ENCODE data around the gene TOR4A.
A peak's percentile ranks its signal among the peaks of the same experiment; 100 is the strongest.

TOR4A gene

DNA sequence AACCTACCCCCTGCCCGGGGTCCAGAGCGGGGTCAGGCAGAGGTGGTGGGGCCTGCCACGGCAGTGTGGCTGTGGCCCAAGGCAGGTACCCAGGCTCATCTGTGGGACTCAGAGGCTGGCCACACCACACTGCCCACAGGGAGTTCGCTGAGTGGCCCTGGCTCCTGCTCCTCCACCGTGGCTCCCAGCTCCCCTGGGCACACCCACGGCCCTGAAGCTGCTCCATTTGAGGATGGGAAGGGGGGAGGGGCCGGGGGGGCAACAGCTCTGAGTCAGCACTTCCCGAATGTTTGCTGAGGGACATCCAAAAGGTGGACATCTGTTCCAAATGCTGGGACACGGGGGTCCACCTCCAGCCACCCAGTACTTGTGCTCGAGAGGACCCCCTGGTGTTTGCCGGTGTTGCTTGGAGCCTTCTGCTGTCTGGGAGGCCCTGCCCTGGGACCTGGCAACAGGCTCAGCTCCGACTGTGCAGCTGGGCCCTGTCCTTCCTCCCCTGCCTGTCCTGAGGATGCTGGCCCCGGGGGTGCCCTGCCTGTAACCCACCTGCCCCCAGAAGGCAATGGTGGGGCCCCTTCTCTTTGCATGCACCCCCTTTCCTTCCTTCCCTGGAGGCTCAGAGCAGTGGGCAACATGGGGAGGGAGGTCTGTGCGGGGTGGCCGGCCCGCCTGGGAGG lies 27.0 kb downstream of the TOR4A start:
- peaks cover 26% of the 10 kb centered on the region for H3K4me1 Mint-ChIP-seq
- peaks cover 1% of the 10 kb centered on the region for H3K36me3 Mint-ChIP-seq
- peaks cover 64% of the 10 kb centered on the region for H3K27me3 Mint-ChIP-seq
- no peak for DNase-seq
- CTCF ChIA-PET: no interaction called here
- no peak overlapping the region for H3K27ac Mint-ChIP-seq
- no peaks in the 10 kb centered on the region for H3K9me3 Mint-ChIP-seq
- no peak overlapping the region for H3K4me3 Mint-ChIP-seq

DNA sequence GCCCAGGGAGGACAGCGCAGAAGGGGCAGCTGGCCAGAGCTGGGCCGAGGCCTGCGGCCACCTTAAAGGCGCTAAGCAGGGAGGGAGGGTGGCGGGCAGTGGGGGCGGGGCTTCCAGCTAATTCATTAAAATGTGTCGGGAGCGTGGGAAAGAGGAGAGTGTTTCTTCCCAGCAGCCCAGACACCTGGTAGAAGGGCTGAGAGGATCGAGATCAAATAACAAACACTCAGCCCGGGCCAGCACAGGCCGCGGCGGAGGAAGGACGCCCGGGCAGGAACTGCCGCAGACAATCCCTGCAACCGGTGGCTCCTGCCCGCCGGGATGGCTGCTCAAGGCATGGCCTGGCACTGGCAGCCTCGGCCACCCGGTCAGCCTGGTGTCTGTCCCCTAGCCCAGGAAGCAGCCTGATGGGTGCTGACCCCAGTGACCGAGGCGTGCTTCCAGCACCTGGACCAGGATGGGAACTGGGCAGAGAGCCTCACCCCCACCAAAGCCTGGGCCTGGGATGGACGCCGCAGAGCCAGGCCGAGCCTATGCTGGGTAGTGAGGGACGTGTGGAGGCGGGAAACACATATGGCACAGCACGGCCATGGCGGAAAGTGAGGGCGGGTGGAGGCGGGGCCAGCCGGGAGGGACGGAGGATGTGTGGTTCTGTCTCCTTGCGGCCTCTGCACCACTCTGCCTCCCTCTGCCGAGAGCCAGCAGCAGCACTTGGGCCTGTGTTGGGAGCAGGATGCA lies 27.7 kb downstream of the TOR4A start:
- CTCF ChIA-PET: no interaction called here
- H3K4me3 Mint-ChIP-seq: no peak overlapping the region
- H3K27me3 Mint-ChIP-seq: peaks cover 57% of the 10 kb centered on the region
- H3K27ac Mint-ChIP-seq: peak overlapping the region; percentile 65
- no peaks in the 10 kb centered on the region for H3K9me3 Mint-ChIP-seq
- peak; percentile 84 for DNase-seq
- H3K36me3 Mint-ChIP-seq: peaks cover 1% of the 10 kb centered on the region
- peaks cover 22% of the 10 kb centered on the region for H3K4me1 Mint-ChIP-seq

DNA sequence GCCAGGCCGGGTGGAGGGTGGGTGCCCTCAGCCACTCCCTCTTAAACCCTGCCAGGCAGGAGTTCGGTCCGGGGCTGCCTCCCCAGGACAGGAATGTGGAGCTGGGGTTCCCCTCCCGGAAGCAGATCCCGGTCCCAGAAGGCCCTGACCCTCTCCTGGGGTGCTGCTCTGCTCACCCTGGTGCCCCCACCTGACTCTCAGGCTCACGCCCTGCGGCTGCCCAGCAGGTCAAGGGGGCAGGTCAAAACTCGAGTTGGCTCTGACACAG lies 28.2 kb downstream of the TOR4A start:
- DNase-seq: no peak
- peaks cover under 1% of the 10 kb centered on the region for H3K36me3 Mint-ChIP-seq
- no peaks in the 10 kb centered on the region for H3K9me3 Mint-ChIP-seq
- H3K27me3 Mint-ChIP-seq: peaks cover 53% of the 10 kb centered on the region
- CTCF ChIA-PET: no interaction called here
- H3K4me3 Mint-ChIP-seq: no peak overlapping the region
- peaks cover 20% of the 10 kb centered on the region for H3K4me1 Mint-ChIP-seq
- peak overlapping the region; percentile 65 for H3K27ac Mint-ChIP-seq

DNA sequence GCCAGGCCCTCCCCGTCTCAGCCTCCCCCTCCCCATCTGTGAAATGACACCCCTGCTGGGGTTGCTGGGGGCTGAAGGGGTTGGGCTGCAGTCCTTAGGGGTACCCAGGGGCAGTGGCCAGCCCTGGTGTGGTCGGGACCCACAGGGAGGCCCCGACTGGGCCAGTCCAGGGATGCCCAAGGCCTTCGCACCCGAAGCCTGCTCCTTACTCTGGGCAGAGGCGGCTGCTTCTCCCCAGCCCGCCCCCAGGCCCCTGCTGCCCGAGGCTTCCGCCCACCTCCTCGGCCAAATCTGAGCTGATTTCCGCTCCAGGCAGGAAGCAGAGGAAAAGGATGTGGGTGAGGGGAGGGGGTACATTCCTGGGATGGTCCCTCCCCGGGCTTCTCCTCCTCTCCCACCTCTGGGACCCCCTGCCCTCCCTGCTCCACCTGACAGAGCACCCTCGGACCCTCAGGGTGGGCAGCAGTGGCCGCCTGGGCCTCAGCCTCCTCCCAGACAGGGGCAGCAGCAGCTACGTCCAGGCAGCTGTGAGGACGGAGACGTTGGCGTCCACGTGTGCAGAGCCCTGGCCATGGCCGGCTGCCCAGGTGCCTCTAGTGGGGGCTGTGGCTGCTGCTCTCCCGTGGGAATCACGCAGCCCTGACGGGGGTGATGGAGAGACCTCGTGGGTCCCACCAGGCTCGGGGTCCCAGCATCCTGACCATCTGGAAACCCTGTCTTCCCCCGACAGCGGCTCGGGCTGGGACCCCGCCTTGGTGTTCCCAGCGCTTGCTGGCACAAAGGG lies 28.7 kb downstream of the TOR4A start:
- DNase-seq: peak; percentile 42
- Mint-ChIP-seq H3K4me1 (peaks cover 18% of the 10 kb centered on the region), H3K36me3 (no peaks in the 10 kb centered on the region), H3K9me3 (no peaks in the 10 kb centered on the region), H3K27ac (no peak overlapping the region), H3K4me3 (no peak overlapping the region), H3K27me3 (peaks cover 48% of the 10 kb centered on the region)
- CTCF ChIA-PET: no interaction called here

DNA sequence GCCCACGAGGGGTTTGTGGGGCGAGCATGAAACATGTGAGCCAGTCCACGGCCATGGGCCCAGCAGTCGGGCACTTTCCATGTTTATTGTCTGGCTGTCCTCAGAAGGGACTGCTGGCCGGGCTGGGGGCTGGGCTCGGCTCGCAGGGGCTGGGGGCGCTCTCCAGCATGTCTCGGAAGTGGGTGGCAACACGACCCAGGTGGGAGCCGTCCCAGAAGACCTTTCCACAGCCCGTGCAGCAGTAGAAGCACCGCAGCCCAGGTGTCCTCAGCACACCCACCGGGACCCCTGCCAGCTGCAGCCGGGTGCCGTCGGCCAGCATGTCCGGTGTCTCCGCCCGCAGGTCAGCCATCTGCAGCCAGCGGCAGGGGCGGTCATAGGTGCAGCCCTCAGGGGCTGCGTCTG lies 29.3 kb downstream of the TOR4A start:
- Mint-ChIP-seq H3K27me3 (peaks cover 42% of the 10 kb centered on the region), H3K27ac (no peak overlapping the region), H3K4me1 (peaks cover 16% of the 10 kb centered on the region), H3K9me3 (no peaks in the 10 kb centered on the region), H3K4me3 (no peak overlapping the region), H3K36me3 (no peaks in the 10 kb centered on the region)
- DNase-seq: no peak
- CTCF ChIA-PET: no interaction called here

GRCh38 chr9:137307255-137308056 lies 29.9 kb downstream of the TOR4A start:
- no peak overlapping the region for H3K4me3 Mint-ChIP-seq
- CTCF ChIA-PET: no interaction called here
- no peak for DNase-seq
- peaks cover 42% of the 10 kb centered on the region for H3K27me3 Mint-ChIP-seq
- H3K27ac Mint-ChIP-seq: no peak overlapping the region
- H3K4me1 Mint-ChIP-seq: peaks cover 16% of the 10 kb centered on the region
- no peaks in the 10 kb centered on the region for H3K9me3 Mint-ChIP-seq
- no peaks in the 10 kb centered on the region for H3K36me3 Mint-ChIP-seq

DNA sequence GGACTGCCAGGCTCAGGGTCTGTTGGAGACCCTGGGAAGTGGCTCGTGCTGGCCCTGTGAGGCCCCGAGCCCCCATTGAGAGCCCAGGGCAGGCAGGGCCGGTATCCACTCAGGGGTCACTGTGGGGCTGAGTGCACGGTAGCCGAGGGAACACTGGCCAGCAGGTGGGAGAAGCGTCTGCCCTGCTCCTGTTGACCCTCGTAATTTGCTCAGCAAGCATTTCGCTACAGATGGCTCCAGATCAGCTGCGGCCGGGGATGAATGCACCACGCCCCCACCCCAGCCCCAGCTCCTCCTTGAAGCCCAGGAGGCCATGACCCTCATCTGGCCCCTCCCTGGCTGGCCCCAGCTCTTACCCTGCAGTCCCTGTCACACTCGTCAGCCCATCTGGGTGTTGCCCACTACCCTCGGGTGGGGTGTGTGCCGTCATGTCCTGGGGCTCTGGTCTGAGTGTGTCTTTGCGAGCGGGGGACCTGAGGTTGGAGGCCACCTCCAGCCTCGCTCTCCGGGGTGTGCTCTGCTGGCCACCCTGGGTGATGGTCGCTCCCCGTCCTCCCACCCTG lies 30.6 kb downstream of the TOR4A start:
- H3K9me3 Mint-ChIP-seq: no peaks in the 10 kb centered on the region
- CTCF ChIA-PET: no interaction called here
- no peak overlapping the region for H3K27ac Mint-ChIP-seq
- no peak overlapping the region for H3K4me3 Mint-ChIP-seq
- DNase-seq: no peak
- no peaks in the 10 kb centered on the region for H3K36me3 Mint-ChIP-seq
- H3K27me3 Mint-ChIP-seq: peaks cover 42% of the 10 kb centered on the region
- H3K4me1 Mint-ChIP-seq: peaks cover 16% of the 10 kb centered on the region

DNA sequence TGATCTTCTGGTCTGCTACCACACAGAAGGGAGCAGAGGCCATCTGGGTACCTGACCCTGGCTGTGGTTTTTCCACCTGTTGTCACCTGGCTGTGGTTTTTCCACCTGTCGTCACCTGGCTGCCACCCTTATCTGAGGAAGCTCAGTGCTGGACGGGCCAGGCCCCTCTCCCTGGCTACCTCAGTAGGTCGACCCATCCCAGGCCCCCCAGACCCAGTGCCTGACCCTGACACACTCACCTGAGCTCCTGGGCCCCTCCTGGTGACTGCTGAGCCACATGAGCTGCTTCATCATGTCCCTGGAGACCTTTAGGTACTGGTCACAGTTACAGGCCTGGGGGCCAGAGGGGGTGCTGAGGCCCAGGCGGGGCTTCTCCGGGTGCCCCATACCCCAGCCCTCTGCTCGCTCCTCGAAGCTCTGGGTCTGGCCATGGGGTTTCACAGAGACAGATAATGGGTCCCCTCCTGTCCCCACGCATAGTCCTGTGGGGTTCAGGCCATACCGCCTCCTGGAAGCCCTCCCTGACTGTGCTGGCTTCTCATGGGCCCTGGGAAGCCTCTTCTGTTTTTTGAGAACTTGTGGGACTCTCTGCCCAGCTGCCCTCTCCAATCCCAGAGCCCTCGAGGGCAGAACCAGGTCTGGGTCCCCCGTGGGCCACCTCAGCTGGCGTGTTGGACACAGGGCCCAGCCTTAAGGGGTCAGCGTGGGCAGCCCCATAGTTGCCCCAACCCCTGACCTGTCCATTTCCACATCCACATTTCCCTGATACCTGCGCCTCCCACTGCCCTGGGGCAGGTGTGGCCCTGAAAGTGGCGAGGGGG lies 32.1 kb downstream of the TOR4A start:
- H3K9me3 Mint-ChIP-seq: no peaks in the 10 kb centered on the region
- peaks cover 16% of the 10 kb centered on the region for H3K4me1 Mint-ChIP-seq
- CTCF ChIA-PET: no interaction called here
- no peak for DNase-seq
- H3K27ac Mint-ChIP-seq: peak overlapping the region; percentile 7
- no peaks in the 10 kb centered on the region for H3K36me3 Mint-ChIP-seq
- H3K4me3 Mint-ChIP-seq: no peak overlapping the region
- H3K27me3 Mint-ChIP-seq: peaks cover 40% of the 10 kb centered on the region

DNA sequence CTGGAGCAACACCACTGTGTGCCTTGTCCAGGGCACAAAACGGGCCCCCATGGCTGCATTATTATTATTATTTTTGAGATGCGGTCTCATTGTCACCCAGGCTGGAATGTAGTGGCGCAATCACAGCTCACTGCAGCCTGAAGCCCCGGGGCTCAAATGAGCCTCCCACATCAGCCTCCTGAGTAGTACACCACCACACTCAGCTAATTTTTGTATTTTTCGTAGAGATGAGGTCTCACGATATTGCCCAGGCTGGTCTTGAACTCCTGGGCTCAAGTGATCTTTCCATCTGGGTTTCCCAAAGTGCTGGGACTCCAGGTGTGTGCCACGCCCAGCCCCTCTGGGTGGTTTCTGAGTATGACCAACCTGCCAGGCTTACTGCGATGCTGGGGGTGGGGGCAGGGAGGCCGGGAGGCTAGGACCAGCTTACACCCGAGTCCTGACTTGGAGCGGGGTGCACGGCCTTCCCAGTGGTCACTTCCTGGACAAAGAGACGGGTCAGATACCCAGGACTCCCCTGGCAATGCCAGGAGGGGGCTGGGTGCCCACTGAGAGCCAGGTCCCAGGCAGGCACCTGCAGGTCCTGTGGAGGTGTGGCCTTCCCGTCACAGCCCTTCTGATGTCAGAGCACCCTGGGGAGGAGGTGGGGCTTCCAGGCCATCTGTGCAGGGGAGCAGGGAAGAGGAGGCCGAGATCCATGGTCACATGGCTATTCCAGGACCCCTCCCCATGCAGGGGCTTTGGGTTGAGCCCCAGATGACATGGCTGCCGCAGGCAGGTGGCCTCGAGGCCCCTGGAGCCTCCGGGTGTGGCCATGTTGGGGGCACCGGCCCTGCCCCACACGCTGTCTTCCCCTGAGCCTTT lies 32.9 kb downstream of the TOR4A start:
- CTCF ChIA-PET: no interaction called here
- H3K27ac Mint-ChIP-seq: no peak overlapping the region
- peaks cover 11% of the 10 kb centered on the region for H3K4me1 Mint-ChIP-seq
- no peak for DNase-seq
- H3K27me3 Mint-ChIP-seq: peaks cover 47% of the 10 kb centered on the region
- no peaks in the 10 kb centered on the region for H3K36me3 Mint-ChIP-seq
- H3K4me3 Mint-ChIP-seq: no peak overlapping the region
- no peaks in the 10 kb centered on the region for H3K9me3 Mint-ChIP-seq

GRCh38 chr9:137311171-137311985 lies 33.9 kb downstream of the TOR4A start:
- H3K27ac Mint-ChIP-seq: no peak overlapping the region
- H3K36me3 Mint-ChIP-seq: no peaks in the 10 kb centered on the region
- H3K4me3 Mint-ChIP-seq: no peak overlapping the region

GRCh38 chr9:137311986-137312851 lies 34.7 kb downstream of the TOR4A start:
- peaks cover 3% of the 10 kb centered on the region for H3K4me1 Mint-ChIP-seq

More at GRCh38 chr9:137311171-137311985, 33.9 kb downstream of the TOR4A start:
- H3K4me1 Mint-ChIP-seq: peaks cover 6% of the 10 kb centered on the region
- peaks cover 45% of the 10 kb centered on the region for H3K27me3 Mint-ChIP-seq
- CTCF ChIA-PET: no interaction called here
- peak; percentile 40 for DNase-seq
- no peaks in the 10 kb centered on the region for H3K9me3 Mint-ChIP-seq

More at GRCh38 chr9:137311986-137312851, 34.7 kb downstream of the TOR4A start:
- peaks cover 45% of the 10 kb centered on the region for H3K27me3 Mint-ChIP-seq
- DNase-seq: no peak
- CTCF ChIA-PET: no interaction called here
- H3K27ac Mint-ChIP-seq: no peak overlapping the region
- no peak overlapping the region for H3K4me3 Mint-ChIP-seq
- no peaks in the 10 kb centered on the region for H3K9me3 Mint-ChIP-seq
- no peaks in the 10 kb centered on the region for H3K36me3 Mint-ChIP-seq
